Epithelial cell of esophagus (primary cell): Measurements from ENCODE around the gene L1CAM.

ENCODE experiments used
- DNase-seq: peaks from one replicate; pipeline ENCODE4 v3.0.0; 2010; ENCODE audit warnings: low read depth
- H3K4me3 ChIP-seq: 2 replicates; pipeline ENCODE4 v1.5.1; 2011; ENCODE audit warnings: mild to moderate bottlenecking, low read length, control low read depth
- TF ChIP-seq, protein P1 (sequence below): IDR thresholded peaks from 2 replicates; pipeline ENCODE4 v1.5.1; 2011; ENCODE audit warnings: low read depth, mild to moderate bottlenecking, low read length, control low read depth, inconsistent platforms; ENCODE audit not compliant: insufficient read depth; ENCODE audit errors: missing control alignments

L1CAM gene

DNA sequence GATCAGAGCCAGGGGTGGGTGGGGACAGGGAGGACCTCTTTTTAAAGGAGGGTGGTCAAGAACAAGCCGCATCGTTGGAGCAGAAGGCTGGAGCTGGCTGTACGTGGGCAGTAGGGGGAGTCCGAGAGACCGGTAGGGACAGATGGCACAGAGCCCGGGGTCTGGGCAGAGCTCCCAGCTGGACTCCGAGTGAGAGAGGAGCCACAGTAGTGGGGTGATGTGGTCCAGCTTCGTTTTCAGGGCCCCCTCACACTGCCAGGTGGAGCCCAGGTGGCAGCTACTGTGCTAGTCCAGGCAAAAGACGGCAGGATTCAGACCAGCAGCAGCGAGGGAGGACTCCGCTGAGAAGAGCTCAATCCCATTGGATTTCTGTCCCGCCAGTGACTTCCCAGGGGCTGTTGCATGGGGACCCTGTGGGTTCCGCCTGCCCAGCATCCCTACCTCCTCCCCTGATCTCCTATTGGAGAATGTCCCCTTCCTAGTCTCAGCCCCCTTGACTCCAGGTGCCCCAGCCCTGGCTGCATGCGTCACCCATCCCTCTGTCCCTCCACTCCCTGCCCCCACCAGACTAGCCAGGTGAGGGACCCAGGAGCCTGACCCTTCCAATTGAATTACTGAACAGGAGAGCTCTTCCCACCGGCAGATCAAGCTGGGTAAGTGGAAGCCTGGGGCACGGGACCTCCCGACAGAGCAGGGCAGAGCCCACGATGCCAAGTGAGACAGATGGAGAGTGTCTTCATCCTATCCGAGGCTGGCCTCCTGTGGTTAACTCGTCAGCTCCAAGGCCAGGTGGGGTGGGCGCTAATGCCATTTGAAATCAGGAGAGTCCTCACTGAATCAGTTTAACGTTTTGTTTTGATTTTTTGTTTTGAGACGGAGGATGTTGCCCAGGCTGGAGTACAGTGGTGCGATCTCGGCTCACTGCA lies 37.2 kb upstream of the L1CAM start:
- DNase-seq, result peak; percentile 37
- H3K4me3 ChIP-seq, result no peak overlapping the region
- TF ChIP-seq, protein P1, sequence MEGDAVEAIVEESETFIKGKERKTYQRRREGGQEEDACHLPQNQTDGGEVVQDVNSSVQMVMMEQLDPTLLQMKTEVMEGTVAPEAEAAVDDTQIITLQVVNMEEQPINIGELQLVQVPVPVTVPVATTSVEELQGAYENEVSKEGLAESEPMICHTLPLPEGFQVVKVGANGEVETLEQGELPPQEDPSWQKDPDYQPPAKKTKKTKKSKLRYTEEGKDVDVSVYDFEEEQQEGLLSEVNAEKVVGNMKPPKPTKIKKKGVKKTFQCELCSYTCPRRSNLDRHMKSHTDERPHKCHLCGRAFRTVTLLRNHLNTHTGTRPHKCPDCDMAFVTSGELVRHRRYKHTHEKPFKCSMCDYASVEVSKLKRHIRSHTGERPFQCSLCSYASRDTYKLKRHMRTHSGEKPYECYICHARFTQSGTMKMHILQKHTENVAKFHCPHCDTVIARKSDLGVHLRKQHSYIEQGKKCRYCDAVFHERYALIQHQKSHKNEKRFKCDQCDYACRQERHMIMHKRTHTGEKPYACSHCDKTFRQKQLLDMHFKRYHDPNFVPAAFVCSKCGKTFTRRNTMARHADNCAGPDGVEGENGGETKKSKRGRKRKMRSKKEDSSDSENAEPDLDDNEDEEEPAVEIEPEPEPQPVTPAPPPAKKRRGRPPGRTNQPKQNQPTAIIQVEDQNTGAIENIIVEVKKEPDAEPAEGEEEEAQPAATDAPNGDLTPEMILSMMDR, result peak; percentile 48

- H3K4me3 ChIP-seq, result no peak overlapping the region
- TF ChIP-seq, protein P1, result no peak
- DNase-seq, result no peak
Observed at GRCh38 chrX:153921511-153922446, 35.8 kb upstream of the L1CAM start.

GRCh38 chrX:153921070-153921469 lies 35.1 kb upstream of the L1CAM start:
- TF ChIP-seq, protein P1, result no peak
- no peak overlapping the region for H3K4me3 ChIP-seq

DNA sequence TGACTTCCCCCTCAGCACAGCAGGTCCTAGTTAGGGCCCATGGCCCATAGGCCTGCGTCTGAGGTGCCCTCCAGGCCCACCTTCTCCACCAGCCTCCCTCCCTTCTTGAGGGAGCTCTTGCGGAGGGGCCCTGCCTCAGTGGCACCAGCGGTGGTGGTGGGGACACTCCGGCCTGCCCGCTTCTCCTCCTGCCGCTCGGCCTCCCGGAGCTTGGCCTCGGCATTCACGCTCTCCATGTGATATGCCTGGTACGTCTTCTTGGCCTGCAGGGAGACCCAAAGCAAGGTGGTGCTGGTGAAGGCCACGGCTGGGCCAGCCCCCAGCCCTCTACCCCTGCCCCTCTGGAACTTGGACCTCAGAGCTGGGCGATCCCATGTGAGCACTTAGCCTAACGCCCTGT lies 34.6 kb upstream of the L1CAM start:
- TF ChIP-seq, protein P1, result no peak
- no peak overlapping the region for H3K4me3 ChIP-seq
- no peak for DNase-seq

More at GRCh38 chrX:153921070-153921469, 35.1 kb upstream of the L1CAM start:
- DNase-seq, result no peak

DNA sequence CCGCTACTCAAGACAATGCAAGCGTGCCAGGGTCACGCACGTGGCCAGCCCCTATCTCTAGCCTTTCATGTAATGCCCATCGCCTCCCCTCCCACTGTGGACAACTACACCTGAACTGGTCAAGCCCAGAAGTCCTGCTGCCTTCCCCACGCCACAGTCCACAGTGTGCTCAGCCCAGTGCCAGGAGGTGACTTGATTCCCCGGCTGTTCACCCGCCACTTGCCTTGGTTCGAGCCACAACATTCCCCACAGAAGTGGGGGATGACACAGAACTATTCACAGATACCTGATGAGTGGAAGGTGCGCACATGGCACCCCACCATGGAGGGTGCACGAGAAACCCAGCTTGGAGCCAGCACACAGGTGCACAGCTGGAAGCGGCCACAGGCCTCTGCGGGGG lies 33.3 kb upstream of the L1CAM start:
- TF ChIP-seq, protein P1, result no peak
- no peak for DNase-seq
- no peak overlapping the region for H3K4me3 ChIP-seq

- TF ChIP-seq, protein P1, result no peak
- H3K4me3 ChIP-seq, result no peak overlapping the region
- peak; percentile 51 for DNase-seq
Observed at GRCh38 chrX:153917869-153918268, 31.9 kb upstream of the L1CAM start.
